ENCODE results near the gene CPPED1.

CPPED1 gene

GRCh38 chr16:12716658-12717057, 87.0 kb downstream of the CPPED1 start:
- no peaks in the 10 kb centered on the region for H3K36me3 ChIP-seq (ENCODE audit: control insufficient read depth in 2 of 2, insufficient read depth in 1 of 2, low read length in 2 of 2)
- no peak overlapping the region for H3K4me3 ChIP-seq (ENCODE audit: low read depth, low read length)
- CTCF ChIA-PET = no interaction called here
- TF ChIP-seq ZNF555 (tag by site-specific recombination; conservative IDR thresholded peaks at IDR 0.05) (no peak), ZNF202 (tag by site-specific recombination; IDR thresholded peaks at IDR 0.05; ENCODE audit: borderline replicate concordance) (no peak), OVOL3 (tag by site-specific recombination; IDR thresholded peaks at IDR 0.05) (no peak), ZNF624 (tag by site-specific recombination; IDR thresholded peaks at IDR 0.05) (no peak), ZBTB49 (tag by site-specific recombination; IDR thresholded peaks at IDR 0.05; ENCODE audit: low read depth) (no peak), ZNF132 (tag by site-specific recombination; IDR thresholded peaks at IDR 0.05; ENCODE audit: borderline replicate concordance) (no peak)
- H3K4me1 ChIP-seq (ENCODE audit: control insufficient read depth, insufficient read depth, low read length) = no peaks in the 10 kb centered on the region
- no peak overlapping the region for H3K27ac ChIP-seq (ENCODE audit: extremely low read depth, low read depth, low read length)
- H3K9me3 ChIP-seq (ENCODE audit: control insufficient read depth, insufficient read depth, low read depth, low read length) = no peaks in the 10 kb centered on the region
- POLR2A ChIA-PET = no interaction called here

GRCh38 chr16:12709807-12710206, 93.9 kb downstream of the CPPED1 start:
- Histone ChIP-seq H3K36me3 (ENCODE audit: control insufficient read depth in 2 of 2, insufficient read depth in 1 of 2, low read length in 2 of 2) (no peaks in the 10 kb centered on the region), H3K27ac (ENCODE audit: extremely low read depth, low read depth, low read length) (no peak overlapping the region), H3K9me3 (ENCODE audit: control insufficient read depth, insufficient read depth, low read depth, low read length) (no peaks in the 10 kb centered on the region), H3K4me3 (ENCODE audit: low read depth, low read length) (no peak overlapping the region), H3K4me1 (ENCODE audit: control insufficient read depth, insufficient read depth, low read length) (no peaks in the 10 kb centered on the region)
- ChIA-PET CTCF (no interaction called here), POLR2A (no interaction called here)
- TF ChIP-seq ZNF302 (tag by site-specific recombination; IDR thresholded peaks at IDR 0.05; ENCODE audit: low read depth) (no peak), ZSCAN18 (tag by site-specific recombination; IDR thresholded peaks at IDR 0.05) (no peak), ZNF133 (tag by site-specific recombination; IDR thresholded peaks at IDR 0.05) (no peak), ZNF626 (tag by site-specific recombination; IDR thresholded peaks at IDR 0.05) (no peak), ZNF433 (tag by site-specific recombination; IDR thresholded peaks at IDR 0.05; ENCODE audit: low read depth) (no peak), SP2 (tag by site-specific recombination; IDR thresholded peaks at IDR 0.05) (no peak), ZNF76 (tag by site-specific recombination; IDR thresholded peaks at IDR 0.05; ENCODE audit: borderline replicate concordance, low read depth) (no peak), ZFP37 (tag by site-specific recombination; IDR thresholded peaks at IDR 0.05) (no peak), ZBTB1 (tag by site-specific recombination; IDR thresholded peaks at IDR 0.05) (no peak), ZFP69B (tag by site-specific recombination; IDR thresholded peaks at IDR 0.05) (no peak), GLIS1 (tag by site-specific recombination; IDR thresholded peaks at IDR 0.05) (no peak), ZNF670 (tag by site-specific recombination; IDR thresholded peaks at IDR 0.05; ENCODE audit: low read depth) (no peak)

- TF ChIP-seq ZNF521 (tag by site-specific recombination; IDR thresholded peaks at IDR 0.05) (no peak), ZNF580 (tag by site-specific recombination; IDR thresholded peaks at IDR 0.05) (no peak), ZNF146 (tag by site-specific recombination; IDR thresholded peaks at IDR 0.05) (no peak), KLF10 (tag by site-specific recombination; IDR thresholded peaks at IDR 0.05) (no peak), ZNF148 (tag by site-specific recombination; IDR thresholded peaks at IDR 0.05; ENCODE audit: borderline replicate concordance) (no peak)
- Histone ChIP-seq H3K9me3 (ENCODE audit: control insufficient read depth, insufficient read depth, low read depth, low read length) (no peaks in the 10 kb centered on the region), H3K27ac (ENCODE audit: extremely low read depth, low read depth, low read length) (no peak overlapping the region), H3K4me1 (ENCODE audit: control insufficient read depth, insufficient read depth, low read length) (no peaks in the 10 kb centered on the region), H3K4me3 (ENCODE audit: low read depth, low read length) (no peak overlapping the region), H3K36me3 (ENCODE audit: control insufficient read depth in 2 of 2, insufficient read depth in 1 of 2, low read length in 2 of 2) (no peaks in the 10 kb centered on the region)
- ChIA-PET CTCF (no interaction called here), POLR2A (no interaction called here)
Observed at GRCh38 chr16:12708266-12708665, 95.4 kb downstream of the CPPED1 start.
